Sigmoid colon (tissue), 7 donors: ENCODE measurements around the gene GET4. TPM values are rescaled to one million over a fixed set of nuclear protein-coding genes. Genes with fewer than 3 reads are reported as not detected.
"Not testable (repeated sequence)": the region's sequence is repeated elsewhere in the genome, so short reads cannot be mapped to it uniquely, and the experiment has no call there.

Experiments
- DNase-seq: peaks from one replicate; pipeline ENCODE4 v3.0.0-alpha.2; 2019
- H3K27ac ChIP-seq, 4 donors: fragments of 200-600 bp; sonication (generic); one replicate each; pipeline ENCODE4 v1.5.1; 2016 to 2019; ENCODE audit warnings: mild to moderate bottlenecking in 1 of 4
- H3K27me3 ChIP-seq, 3 donors: fragments of 200-600 bp; sonication (generic); one replicate each; pipeline ENCODE4 v1.5.1; 2019; ENCODE audit warnings: mild to moderate bottlenecking in 1 of 3
- H3K36me3 ChIP-seq, 4 donors: fragments of 200-600 bp; sonication (generic); one replicate each; pipeline ENCODE4 v1.5.1; 2016 to 2019
- H3K4me1 ChIP-seq, 4 donors: fragments of 200-600 bp; sonication (generic); one replicate each; pipeline ENCODE4 v1.5.1; 2017 to 2019
- H3K4me3 ChIP-seq, 4 donors: fragments of 200-600 bp; sonication (generic); one replicate each; pipeline ENCODE4 v1.5.1; 2017 to 2019; ENCODE audit warnings: mild to moderate bottlenecking in 2 of 4, moderate library complexity in 1 of 4
- H3K9me3 ChIP-seq, 4 donors: fragments of 200-600 bp in 3 of 4; sonication (generic) in 3 of 4; one replicate each; pipeline versions ENCODE4 v1.5.1 to v1.6.1; 2013 to 2019
- EP300 ChIP-seq, 4 donors: sonication (generic); formaldehyde crosslinking; IDR thresholded peaks; one replicate each; pipeline ENCODE4 v1.6.1; 2017; ENCODE audit warnings: antibody characterized with exemption in 4 of 4
- POLR2A ChIP-seq, 2 donors: fragments of 450-650 bp; IDR thresholded peaks; one replicate each; pipeline ENCODE4 v1.6.1; 2016; ENCODE audit warnings: antibody characterized with exemption in 2 of 2, mild to moderate bottlenecking in 2 of 2, moderate library complexity in 2 of 2
- POLR2AphosphoS5 ChIP-seq, 4 donors: sonication (generic); formaldehyde crosslinking; IDR thresholded peaks; one replicate each; pipeline ENCODE4 v1.6.1; 2017; ENCODE audit warnings: antibody characterized with exemption in 4 of 4
- WGBS, 2 donors: extraction: QIAGEN DNeasy Blood & Tissue Kit; methylation state at CpG; one replicate each; pipeline ENCODE4 v1.1.7; 2013; 5-methylcytosine and 5-hydroxymethylcytosine counted together
- intact Hi-C: fragments of 100-400 bp; cut with DNase I; formaldehyde crosslinking; loops from one replicate; pipeline ENCODE4 v1.15.1; 2023
- polyA plus RNA-seq, 3 donors: library from polyadenylated mRNA; stranded (reverse); fragments of 200-250 nt; gene quantifications; one replicate each; pipeline ENCODE4 v1.2.3, GENCODE V29; 2013
- total RNA-seq, 4 donors: library from RNA; depleted of rRNA; stranded (reverse); fragments of >200 nt; gene quantifications; one replicate each; pipeline ENCODE4 v1.1.0, GENCODE V29; 2016
- TF ChIP-seq, protein P1 (sequence below), 4 experiments: fragments of 450-650 bp in 3 of 4; fragments of 200-600 bp in 1 of 4; IDR thresholded peaks; one replicate each; pipeline ENCODE4 v1.5.1; 2016 to 2019; ENCODE audit warnings: antibody characterized with exemption in 4 of 4, mild to moderate bottlenecking in 3 of 4, moderate library complexity in 2 of 4
- donor health status: healthy with polysubstance abuse.
- donor health status: Bipolar disorder and iron deficiency.
- donor health status: healthy.

Gene GET4
- total and polyA plus RNA-seq, 7 donors, result 20.3 to 51.4 (median 27.0) TPM

DNA sequence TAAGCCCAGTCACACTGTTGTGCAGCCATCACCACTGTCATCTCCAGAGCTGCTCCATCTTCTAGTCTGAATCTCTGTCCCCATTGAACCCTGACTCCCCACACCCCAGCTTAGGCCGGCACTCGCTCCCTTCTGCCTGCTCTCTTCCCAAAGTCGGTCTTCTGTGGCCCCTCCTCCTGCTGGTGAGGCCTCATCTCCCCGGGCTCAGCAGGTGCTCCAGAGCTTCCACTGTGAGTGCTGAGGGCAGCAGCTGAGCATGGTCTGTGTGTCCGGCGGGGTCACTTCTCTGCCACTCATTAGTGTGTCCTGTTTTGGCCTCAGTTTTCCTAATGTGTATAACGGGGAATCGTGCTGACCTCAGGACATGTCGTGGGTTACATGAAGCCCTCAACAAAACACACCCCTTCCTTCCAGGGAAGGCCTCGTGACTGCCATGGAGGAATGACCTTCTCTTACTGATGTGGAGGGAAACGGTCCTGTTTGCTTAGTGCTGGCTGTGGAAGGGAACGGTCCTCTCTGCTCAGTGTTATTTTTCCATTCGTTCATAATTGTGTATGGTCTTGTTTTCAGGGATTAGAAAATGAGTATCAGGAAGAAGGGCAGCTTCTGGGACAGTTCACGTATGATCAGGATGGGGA, 4.3 kb upstream of the GET4 start:
- WGBS, 2 donors, result 87 to 89% methylated on average over 14 of the region's 14 CpGs
- intact Hi-C loops, result loop anchor here (2.0 to 10.0 kb wide), 3 partner anchors 51 to 547 kb away; partner anchors contain the start of gene PDGFA

DNA sequence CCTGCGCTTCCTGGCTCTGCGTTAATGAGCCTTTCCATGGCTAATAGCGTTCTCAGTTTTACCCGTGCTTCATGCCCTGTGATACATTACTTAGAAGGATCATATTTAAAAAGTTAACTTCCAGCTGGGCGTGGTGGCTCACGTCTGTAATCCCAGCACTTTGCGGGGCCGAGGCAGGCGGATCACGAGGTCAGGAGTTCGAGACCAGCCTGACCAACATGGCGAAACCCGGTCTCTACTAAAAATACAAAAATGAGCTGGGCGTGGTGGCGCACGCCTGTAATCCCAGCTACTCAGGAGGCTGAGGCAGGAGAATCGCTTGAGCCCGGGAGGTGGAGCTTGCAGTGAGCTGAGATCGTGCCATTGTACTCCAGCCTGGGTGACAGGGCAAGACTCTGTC, 3.7 kb upstream of the GET4 start:
- H3K27me3 ChIP-seq, H3K4me3 ChIP-seq, DNase-seq, H3K9me3 ChIP-seq: not testable (repeated sequence)
- Histone ChIP-seq H3K4me1 (peaks cover 0 to 59% (median 46%) of the 10 kb centered on the region in 4 donors), H3K27ac (peak overlapping the region; percentile 84 to 89 (median 86)), H3K36me3 (peaks cover 4 to 45% (median 28%) of the 10 kb centered on the region in 4 donors)
- 90 to 92% methylated on average over 19 of the region's 19 CpGs for WGBS, 2 donors
- intact Hi-C loops, result loop anchor here (1.0 to 10.0 kb wide), 4 partner anchors 52 to 548 kb away; partner anchors contain the start of gene PDGFA

More for the DNA sequence above, 4.3 kb upstream of the GET4 start:
- H3K27ac ChIP-seq, result peak overlapping the region; percentile 84 to 89 (median 86)
- H3K36me3 ChIP-seq, result peaks cover 4 to 50% (median 28%) of the 10 kb centered on the region in 4 donors
- no peaks in the 10 kb centered on the region for H3K27me3 ChIP-seq
- H3K9me3 ChIP-seq, result no peaks in the 10 kb centered on the region
- DNase-seq, result no peak
- TF ChIP-seq, protein P1, sequence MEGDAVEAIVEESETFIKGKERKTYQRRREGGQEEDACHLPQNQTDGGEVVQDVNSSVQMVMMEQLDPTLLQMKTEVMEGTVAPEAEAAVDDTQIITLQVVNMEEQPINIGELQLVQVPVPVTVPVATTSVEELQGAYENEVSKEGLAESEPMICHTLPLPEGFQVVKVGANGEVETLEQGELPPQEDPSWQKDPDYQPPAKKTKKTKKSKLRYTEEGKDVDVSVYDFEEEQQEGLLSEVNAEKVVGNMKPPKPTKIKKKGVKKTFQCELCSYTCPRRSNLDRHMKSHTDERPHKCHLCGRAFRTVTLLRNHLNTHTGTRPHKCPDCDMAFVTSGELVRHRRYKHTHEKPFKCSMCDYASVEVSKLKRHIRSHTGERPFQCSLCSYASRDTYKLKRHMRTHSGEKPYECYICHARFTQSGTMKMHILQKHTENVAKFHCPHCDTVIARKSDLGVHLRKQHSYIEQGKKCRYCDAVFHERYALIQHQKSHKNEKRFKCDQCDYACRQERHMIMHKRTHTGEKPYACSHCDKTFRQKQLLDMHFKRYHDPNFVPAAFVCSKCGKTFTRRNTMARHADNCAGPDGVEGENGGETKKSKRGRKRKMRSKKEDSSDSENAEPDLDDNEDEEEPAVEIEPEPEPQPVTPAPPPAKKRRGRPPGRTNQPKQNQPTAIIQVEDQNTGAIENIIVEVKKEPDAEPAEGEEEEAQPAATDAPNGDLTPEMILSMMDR (IDR thresholded peaks at IDR 0.05), result no peak
- TF ChIP-seq POLR2AphosphoS5 (IDR thresholded peaks at IDR 0.05) (no peak), EP300 (IDR thresholded peaks at IDR 0.05) (no peak), POLR2A (IDR thresholded peaks at IDR 0.05) (no peak)
- H3K4me1 ChIP-seq, result peaks cover 0 to 59% (median 50%) of the 10 kb centered on the region in 4 donors
- no peak overlapping the region for H3K4me3 ChIP-seq

DNA sequence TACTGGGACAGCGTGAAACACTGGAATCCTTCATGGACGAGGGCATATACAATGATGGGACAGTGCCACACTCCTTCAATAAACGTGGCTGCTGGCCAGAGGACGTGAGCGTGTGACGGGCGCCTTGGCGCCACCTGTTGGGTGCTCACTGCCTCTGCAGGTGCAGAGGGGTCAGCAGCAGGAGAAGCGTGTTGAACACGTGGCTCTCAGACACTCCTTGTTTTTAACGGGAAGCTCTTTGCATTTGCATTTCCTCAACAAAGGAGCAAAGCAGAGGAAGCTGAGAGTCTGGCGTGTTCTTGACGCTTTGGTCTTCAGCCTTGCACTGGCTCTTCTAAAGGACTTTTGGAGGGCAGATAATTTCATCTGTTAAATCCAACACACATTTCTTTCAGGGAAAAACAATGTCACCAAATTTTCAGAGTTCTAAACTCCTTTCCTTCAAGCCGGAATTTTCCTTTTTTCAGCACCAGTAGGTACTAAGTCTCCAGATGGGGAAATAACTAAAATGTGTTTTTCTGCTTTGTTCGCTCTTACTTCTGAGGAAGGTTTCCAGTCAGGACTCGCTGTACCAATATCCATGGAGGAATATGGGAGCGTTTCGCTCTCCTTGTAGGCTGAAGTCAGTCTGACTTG, 2.9 kb upstream of the GET4 start:
- Histone ChIP-seq H3K36me3 (peaks cover 4 to 39% (median 25%) of the 10 kb centered on the region in 4 donors), H3K4me3 (no peak overlapping the region), H3K4me1 (peaks cover 0 to 60% (median 47%) of the 10 kb centered on the region in 4 donors), H3K9me3 (no peaks in the 10 kb centered on the region), H3K27ac (peak overlapping the region; percentile 84 to 89 (median 86)), H3K27me3 (no peaks in the 10 kb centered on the region)
- WGBS, 2 donors, result 29 to 31% methylated on average over 18 of the region's 18 CpGs
- intact Hi-C loops, result loop anchor here (1.0 to 10.0 kb wide), 5 partner anchors 37 to 549 kb away; partner anchors contain the start of gene PDGFA
- TF ChIP-seq EP300 (IDR thresholded peaks at IDR 0.05), result peak in 1 of 4 donors; percentile 30
- no peak for TF ChIP-seq POLR2A (IDR thresholded peaks at IDR 0.05)
- TF ChIP-seq, protein P1 (IDR thresholded peaks at IDR 0.05), result peak; percentile 89 to 96 (median 94)
- TF ChIP-seq POLR2AphosphoS5 (IDR thresholded peaks at IDR 0.05), result peak in 3 of 4 donors; percentile 74 to 77 (median 77)
- DNase-seq, result peak; percentile 95

DNA sequence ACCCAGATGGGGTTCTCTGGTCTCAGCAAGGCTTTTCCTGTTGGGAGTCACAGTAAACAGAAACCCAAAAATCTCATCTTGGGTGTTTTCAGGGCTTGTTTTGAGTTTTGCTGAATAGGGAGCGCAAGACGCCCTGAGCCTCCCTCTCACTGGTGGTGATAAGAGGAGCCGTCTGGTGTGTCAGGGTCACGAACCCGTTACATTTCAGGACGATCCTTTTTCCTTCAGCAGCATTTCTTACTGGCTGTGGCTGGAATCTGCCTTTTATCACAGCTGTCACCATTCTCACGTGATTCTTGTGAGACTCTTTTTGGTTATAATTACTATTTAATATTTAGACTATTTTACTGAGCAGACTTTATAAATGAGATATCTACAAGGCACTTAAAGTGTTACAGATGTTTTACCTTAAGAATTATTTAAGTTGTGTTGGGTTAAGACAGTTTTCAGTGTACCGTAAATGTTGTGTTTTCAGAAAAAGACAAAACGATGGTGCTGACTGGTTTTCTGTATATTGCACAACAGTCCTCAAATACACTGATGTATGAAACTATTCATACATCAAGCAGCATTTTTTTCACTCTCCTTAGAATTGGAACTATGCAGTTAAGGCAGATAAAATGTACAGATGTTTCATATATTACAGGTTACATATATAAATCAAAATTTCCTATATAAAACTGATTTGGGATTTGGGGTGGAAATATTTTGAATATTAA, 2.2 kb upstream of the GET4 start:
- Histone ChIP-seq H3K27ac (peak overlapping the region; percentile 84 to 89 (median 86)), H3K4me3 (no peak overlapping the region), H3K36me3 (peaks cover 7 to 40% (median 24%) of the 10 kb centered on the region in 4 donors), H3K9me3 (no peaks in the 10 kb centered on the region), H3K27me3 (no peaks in the 10 kb centered on the region), H3K4me1 (peaks cover 0 to 63% (median 52%) of the 10 kb centered on the region in 4 donors)
- intact Hi-C loops, result loop anchor here (2.0 to 10.0 kb wide), 3 partner anchors 37 to 549 kb away; partner anchors contain the start of gene PDGFA
- WGBS, 2 donors, result 89 to 93% methylated on average over 9 of the region's 9 CpGs
- TF ChIP-seq POLR2A (IDR thresholded peaks at IDR 0.05), result no peak
- no peak for TF ChIP-seq EP300 (IDR thresholded peaks at IDR 0.05)
- peak in 2 of 4 donors; percentile 45 to 67 for TF ChIP-seq POLR2AphosphoS5 (IDR thresholded peaks at IDR 0.05)
- TF ChIP-seq, protein P1 (IDR thresholded peaks at IDR 0.05), result no peak
- no peak for DNase-seq
